ENCODE data around the gene GUCA2B. TPM values are rescaled to one million over a fixed set of nuclear protein-coding genes. Genes with fewer than 3 reads are reported as not detected.

GUCA2B gene
- total RNA-seq, 2 experiments from 2014 or later = not detected

GRCh38 chr1:42158189-42158588 lies 5.0 kb downstream of the GUCA2B start:
- CTCF ChIA-PET = interaction anchor here (0.7 to 1.9 kb wide), 4 partner anchors 11 to 582 kb away, joined by 3 to 7 read pairs (median 4); no protein-coding TSS in a partner anchor
- Mint-ChIP-seq H3K27ac (no peak overlapping the region), H3K27me3 (no peaks in the 10 kb centered on the region), H3K36me3 (no peaks in the 10 kb centered on the region), H3K4me3 (no peak overlapping the region), H3K9me3 (peaks cover 14% of the 10 kb centered on the region), H3K4me1 (ENCODE audit: low read depth) (peaks cover 5% of the 10 kb centered on the region)
- no peak for DNase-seq
- POLR2A ChIA-PET = no interaction called here
- intact Hi-C loops (cut with micrococcal nuclease) = no loop called here

GRCh38 chr1:42162181-42162580 lies 9.0 kb downstream of the GUCA2B start:
- no peak for DNase-seq
- ChIA-PET CTCF (interaction anchor here (1.2 to 4.1 kb wide), 2 partner anchors 12 to 646 kb away, joined by 3 to 14 read pairs; no protein-coding TSS in a partner anchor), POLR2A (no interaction called here)
- H3K4me1 Mint-ChIP-seq (ENCODE audit: low read depth) = peaks cover 5% of the 10 kb centered on the region
- intact Hi-C loops (cut with micrococcal nuclease) = no loop called here
- H3K27me3 Mint-ChIP-seq = no peaks in the 10 kb centered on the region
- H3K9me3 Mint-ChIP-seq = peaks cover 14% of the 10 kb centered on the region
- no peak overlapping the region for H3K4me3 Mint-ChIP-seq
- no peak overlapping the region for H3K27ac Mint-ChIP-seq
- H3K36me3 Mint-ChIP-seq = no peaks in the 10 kb centered on the region

GRCh38 chr1:42163114-42163513 lies 9.9 kb downstream of the GUCA2B start:
- Mint-ChIP-seq H3K27ac (no peak overlapping the region), H3K4me1 (ENCODE audit: low read depth) (no peaks in the 10 kb centered on the region), H3K4me3 (no peak overlapping the region), H3K27me3 (no peaks in the 10 kb centered on the region), H3K36me3 (no peaks in the 10 kb centered on the region), H3K9me3 (peaks cover 14% of the 10 kb centered on the region)
- intact Hi-C loops (cut with micrococcal nuclease) = no loop called here
- ChIA-PET POLR2A (no interaction called here), CTCF (interaction anchor here (0.9 to 4.1 kb wide), 3 partner anchors 9 to 647 kb away, joined by 3 to 14 read pairs (median 3); no protein-coding TSS in a partner anchor)
- DNase-seq = no peak

GRCh38 chr1:42163536-42164503 lies 10.6 kb downstream of the GUCA2B start:
- Mint-ChIP-seq H3K4me1 (ENCODE audit: low read depth) (no peaks in the 10 kb centered on the region), H3K27ac (no peak overlapping the region), H3K27me3 (no peaks in the 10 kb centered on the region), H3K36me3 (no peaks in the 10 kb centered on the region), H3K9me3 (peaks cover 14% of the 10 kb centered on the region), H3K4me3 (no peak overlapping the region)
- CTCF ChIA-PET = interaction anchor here (0.9 to 4.1 kb wide), 2 partner anchors 8 to 10 kb away, joined by 3 to 14 read pairs; no protein-coding TSS in a partner anchor
- intact Hi-C loops (cut with micrococcal nuclease) = no loop called here
- POLR2A ChIA-PET = interaction anchor here (0.6 kb wide), 1 partner anchor 308 kb away, joined by 5 read pairs; no protein-coding TSS in a partner anchor
- no peak for DNase-seq

GRCh38 chr1:42164551-42165420 lies 11.6 kb downstream of the GUCA2B start, which contains the start of gene GUCA2A:
Gene GUCA2A (minus strand): TSS chr1:42164745. CDS start chr1:42164712, 33 bp downstream.
- CTCF ChIA-PET = interaction anchor here (4.1 kb wide), 1 partner anchor 9 kb away, joined by 14 read pairs; no protein-coding TSS in a partner anchor
- Mint-ChIP-seq H3K4me3 (no peak within 1 kb of the TSS), H3K36me3 (no peaks in the 10 kb centered on the region), H3K4me1 (ENCODE audit: low read depth) (no peaks in the 10 kb centered on the region), H3K9me3 (peaks cover 14% of the 10 kb centered on the region), H3K27me3 (no peaks in the 10 kb centered on the region), H3K27ac (no peak within 1 kb of the TSS)
- POLR2A ChIA-PET = no interaction called here
- intact Hi-C loops (cut with micrococcal nuclease) = no loop called here
- no peak for DNase-seq

GRCh38 chr1:42165511-42166210 lies 12.5 kb downstream of the GUCA2B start:
- H3K27ac Mint-ChIP-seq = no peak overlapping the region
- intact Hi-C loops (cut with micrococcal nuclease) = no loop called here
- POLR2A ChIA-PET = no interaction called here
- CTCF ChIA-PET = interaction anchor here (4.1 kb wide), 1 partner anchor 8 kb away, joined by 14 read pairs; no protein-coding TSS in a partner anchor
- H3K4me1 Mint-ChIP-seq (ENCODE audit: low read depth) = no peaks in the 10 kb centered on the region
- no peak for DNase-seq
- H3K27me3 Mint-ChIP-seq = no peaks in the 10 kb centered on the region
- no peaks in the 10 kb centered on the region for H3K36me3 Mint-ChIP-seq
- H3K9me3 Mint-ChIP-seq = peaks cover 10% of the 10 kb centered on the region
- H3K4me3 Mint-ChIP-seq = no peak overlapping the region

- CTCF ChIA-PET = interaction anchor here (1.2 kb wide), 1 partner anchor 20 kb away, joined by 3 read pairs; no protein-coding TSS in a partner anchor
- POLR2A ChIA-PET = no interaction called here
- DNase-seq = no peak
- Mint-ChIP-seq H3K36me3 (no peaks in the 10 kb centered on the region), H3K4me3 (no peak overlapping the region), H3K27ac (no peak overlapping the region), H3K27me3 (no peaks in the 10 kb centered on the region), H3K4me1 (ENCODE audit: low read depth) (no peaks in the 10 kb centered on the region), H3K9me3 (no peaks in the 10 kb centered on the region)
- intact Hi-C loops (cut with micrococcal nuclease) = no loop called here
Measured at GRCh38 chr1:42167611-42168390, 14.6 kb downstream of the GUCA2B start.

GRCh38 chr1:42168391-42168670 lies 15.1 kb downstream of the GUCA2B start:
- Mint-ChIP-seq H3K4me3 (no peak overlapping the region), H3K27ac (no peak overlapping the region), H3K4me1 (ENCODE audit: low read depth) (no peaks in the 10 kb centered on the region), H3K27me3 (no peaks in the 10 kb centered on the region), H3K9me3 (no peaks in the 10 kb centered on the region), H3K36me3 (no peaks in the 10 kb centered on the region)
- POLR2A ChIA-PET = no interaction called here
- CTCF ChIA-PET = interaction anchor here (1.2 kb wide), 1 partner anchor 21 kb away, joined by 3 read pairs; no protein-coding TSS in a partner anchor
- intact Hi-C loops (cut with micrococcal nuclease) = no loop called here
- DNase-seq = no peak

GRCh38 chr1:42168763-42169162 lies 15.6 kb downstream of the GUCA2B start:
- H3K27ac Mint-ChIP-seq = no peak overlapping the region
- H3K4me1 Mint-ChIP-seq (ENCODE audit: low read depth) = no peaks in the 10 kb centered on the region
- no peaks in the 10 kb centered on the region for H3K9me3 Mint-ChIP-seq
- ChIA-PET CTCF (no interaction called here), POLR2A (no interaction called here)
- H3K27me3 Mint-ChIP-seq = no peaks in the 10 kb centered on the region
- no peak overlapping the region for H3K4me3 Mint-ChIP-seq
- DNase-seq = no peak
- intact Hi-C loops (cut with micrococcal nuclease) = no loop called here
- no peaks in the 10 kb centered on the region for H3K36me3 Mint-ChIP-seq

- H3K36me3 Mint-ChIP-seq = no peaks in the 10 kb centered on the region
Measured at GRCh38 chr1:42170779-42171621, 17.8 kb downstream of the GUCA2B start.

More at GRCh38 chr1:42170779-42171621, 17.8 kb downstream of the GUCA2B start:
- Mint-ChIP-seq H3K9me3 (no peaks in the 10 kb centered on the region), H3K4me1 (ENCODE audit: low read depth) (no peaks in the 10 kb centered on the region), H3K27ac (no peak overlapping the region), H3K27me3 (no peaks in the 10 kb centered on the region), H3K4me3 (no peak overlapping the region)
- CTCF ChIA-PET = interaction anchor here (0.8 kb wide), 1 partner anchor 8 kb away, joined by 3 read pairs; no protein-coding TSS in a partner anchor
- POLR2A ChIA-PET = no interaction called here
- no peak for DNase-seq
- intact Hi-C loops (cut with micrococcal nuclease) = no loop called here
